Activated naive CD8-positive, alpha-beta T cell (primary cell): ENCODE data around the gene AP3B2.

Source experiments
- H3K27ac Mint-ChIP-seq: one replicate; pipeline ENCODE4 v1.8.0; 2021; ENCODE audit warnings: mixed read lengths
- H3K27me3 Mint-ChIP-seq: one replicate; pipeline ENCODE4 v1.8.0; 2021; ENCODE audit warnings: mixed read lengths
- H3K36me3 Mint-ChIP-seq: one replicate; pipeline ENCODE4 v1.8.0; 2021; ENCODE audit warnings: mixed read lengths
- H3K4me1 Mint-ChIP-seq: one replicate; pipeline ENCODE4 v1.8.0; 2021; ENCODE audit warnings: low read depth, mixed read lengths
- H3K4me3 Mint-ChIP-seq: one replicate; pipeline ENCODE4 v1.8.0; 2021; ENCODE audit warnings: mild to moderate bottlenecking, mixed read lengths
- H3K9me3 Mint-ChIP-seq: one replicate; pipeline ENCODE4 v1.8.0; 2021; ENCODE audit warnings: low read depth, mixed read lengths

The AP3B2 gene, protein sequence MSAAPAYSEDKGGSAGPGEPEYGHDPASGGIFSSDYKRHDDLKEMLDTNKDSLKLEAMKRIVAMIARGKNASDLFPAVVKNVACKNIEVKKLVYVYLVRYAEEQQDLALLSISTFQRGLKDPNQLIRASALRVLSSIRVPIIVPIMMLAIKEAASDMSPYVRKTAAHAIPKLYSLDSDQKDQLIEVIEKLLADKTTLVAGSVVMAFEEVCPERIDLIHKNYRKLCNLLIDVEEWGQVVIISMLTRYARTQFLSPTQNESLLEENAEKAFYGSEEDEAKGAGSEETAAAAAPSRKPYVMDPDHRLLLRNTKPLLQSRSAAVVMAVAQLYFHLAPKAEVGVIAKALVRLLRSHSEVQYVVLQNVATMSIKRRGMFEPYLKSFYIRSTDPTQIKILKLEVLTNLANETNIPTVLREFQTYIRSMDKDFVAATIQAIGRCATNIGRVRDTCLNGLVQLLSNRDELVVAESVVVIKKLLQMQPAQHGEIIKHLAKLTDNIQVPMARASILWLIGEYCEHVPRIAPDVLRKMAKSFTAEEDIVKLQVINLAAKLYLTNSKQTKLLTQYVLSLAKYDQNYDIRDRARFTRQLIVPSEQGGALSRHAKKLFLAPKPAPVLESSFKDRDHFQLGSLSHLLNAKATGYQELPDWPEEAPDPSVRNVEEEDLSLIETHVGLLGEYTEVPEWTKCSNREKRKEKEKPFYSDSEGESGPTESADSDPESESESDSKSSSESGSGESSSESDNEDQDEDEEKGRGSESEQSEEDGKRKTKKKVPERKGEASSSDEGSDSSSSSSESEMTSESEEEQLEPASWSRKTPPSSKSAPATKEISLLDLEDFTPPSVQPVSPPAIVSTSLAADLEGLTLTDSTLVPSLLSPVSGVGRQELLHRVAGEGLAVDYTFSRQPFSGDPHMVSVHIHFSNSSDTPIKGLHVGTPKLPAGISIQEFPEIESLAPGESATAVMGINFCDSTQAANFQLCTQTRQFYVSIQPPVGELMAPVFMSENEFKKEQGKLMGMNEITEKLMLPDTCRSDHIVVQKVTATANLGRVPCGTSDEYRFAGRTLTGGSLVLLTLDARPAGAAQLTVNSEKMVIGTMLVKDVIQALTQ

DNA sequence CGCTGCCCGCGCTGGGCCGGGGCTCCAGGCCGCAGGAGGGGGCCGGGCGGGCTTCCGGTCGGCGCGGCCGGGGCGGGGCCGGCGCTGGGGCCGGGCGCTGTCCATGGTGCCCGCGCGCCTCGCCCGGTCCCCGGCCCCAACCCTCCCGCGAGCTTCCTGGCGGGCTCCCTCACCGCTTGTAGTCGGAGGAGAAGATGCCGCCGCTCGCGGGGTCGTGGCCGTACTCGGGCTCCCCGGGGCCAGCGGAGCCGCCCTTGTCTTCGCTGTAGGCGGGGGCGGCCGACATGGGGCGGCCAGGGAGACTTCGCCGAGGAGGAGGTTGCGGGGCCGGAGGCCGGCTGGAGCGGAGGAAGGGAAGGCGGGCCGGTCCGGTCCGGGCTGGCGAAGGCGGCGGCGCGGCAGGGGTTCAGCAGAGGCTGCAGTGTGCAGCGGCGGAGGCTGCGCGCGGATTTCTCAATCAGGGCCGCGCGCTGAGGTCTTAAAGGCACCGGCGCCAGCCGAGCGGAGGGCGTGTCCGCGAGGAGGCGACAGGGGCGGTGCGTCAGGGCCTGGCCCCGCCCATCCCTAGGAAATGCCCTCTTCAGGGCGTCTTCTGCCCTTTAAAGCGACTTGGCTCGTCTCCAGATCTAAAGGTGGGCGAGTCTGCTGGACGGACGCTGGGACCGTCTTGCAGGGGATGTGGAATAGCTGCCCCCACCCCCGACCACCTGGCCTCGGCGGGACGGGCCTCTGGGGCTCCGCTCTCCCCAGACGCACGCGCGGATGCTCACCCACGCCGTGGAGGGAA lies at the start of gene AP3B2:
Gene AP3B2, minus strand, starts transcription at position 455 of the 787 bp plus-strand sequence. Its CDS starts 169 bp downstream, at position 286.
- H3K9me3 Mint-ChIP-seq: no peaks in the 10 kb centered on the region
- H3K27me3 Mint-ChIP-seq: peaks cover 10% of the 10 kb centered on the region
- peak within 1 kb of the TSS; percentile 77 for H3K4me3 Mint-ChIP-seq
- no peak within 1 kb of the TSS for H3K27ac Mint-ChIP-seq
- no peaks in the 10 kb centered on the region for H3K36me3 Mint-ChIP-seq
- H3K4me1 Mint-ChIP-seq: no peaks in the 10 kb centered on the region

DNA sequence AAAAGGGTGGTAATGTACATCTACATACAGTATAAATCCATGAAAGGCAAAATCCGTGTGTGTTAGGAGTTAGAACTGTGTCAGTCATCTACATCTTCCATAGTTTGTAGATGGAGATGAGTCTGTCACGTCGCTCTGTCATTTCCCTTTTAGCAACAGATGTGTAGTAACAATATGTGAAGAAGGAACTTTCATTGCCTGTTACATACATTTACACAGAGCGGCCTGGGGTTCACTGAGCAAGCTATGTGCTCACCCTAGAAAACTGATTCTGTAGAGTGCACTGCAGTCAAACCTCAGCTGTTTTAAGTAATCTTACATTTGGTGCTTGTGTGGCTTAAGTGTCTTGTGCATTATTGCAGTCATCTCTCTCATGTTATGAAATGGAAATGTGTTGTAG lies 41.6 kb upstream of the AP3B2 start:
- Mint-ChIP-seq H3K36me3 (peaks cover 14% of the 10 kb centered on the region), H3K4me1 (peaks cover 65% of the 10 kb centered on the region), H3K9me3 (no peaks in the 10 kb centered on the region), H3K27ac (peak overlapping the region; percentile 99), H3K4me3 (peak overlapping the region; percentile 99), H3K27me3 (no peaks in the 10 kb centered on the region)

DNA sequence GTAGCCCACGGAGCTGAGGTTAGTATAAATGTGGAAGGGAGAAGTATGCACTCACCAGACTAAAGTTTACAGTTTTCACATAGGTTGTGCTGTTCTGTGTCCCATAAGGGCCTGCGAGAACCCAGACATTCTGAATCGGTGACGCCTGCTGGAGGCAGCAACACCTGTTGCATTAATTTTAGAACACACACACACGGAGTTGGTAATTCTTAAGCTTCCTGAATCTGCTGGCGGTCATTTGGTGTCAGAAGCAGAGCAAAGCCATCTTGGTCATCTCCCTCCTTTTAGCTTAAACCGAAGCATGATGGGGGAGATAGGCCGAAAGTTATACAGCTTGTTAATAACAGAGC lies 41.1 kb upstream of the AP3B2 start:
- H3K4me3 Mint-ChIP-seq: peak overlapping the region; percentile 99
- no peaks in the 10 kb centered on the region for H3K9me3 Mint-ChIP-seq
- peaks cover 9% of the 10 kb centered on the region for H3K36me3 Mint-ChIP-seq
- H3K27ac Mint-ChIP-seq: peak overlapping the region; percentile 99
- no peaks in the 10 kb centered on the region for H3K27me3 Mint-ChIP-seq
- peaks cover 60% of the 10 kb centered on the region for H3K4me1 Mint-ChIP-seq

DNA sequence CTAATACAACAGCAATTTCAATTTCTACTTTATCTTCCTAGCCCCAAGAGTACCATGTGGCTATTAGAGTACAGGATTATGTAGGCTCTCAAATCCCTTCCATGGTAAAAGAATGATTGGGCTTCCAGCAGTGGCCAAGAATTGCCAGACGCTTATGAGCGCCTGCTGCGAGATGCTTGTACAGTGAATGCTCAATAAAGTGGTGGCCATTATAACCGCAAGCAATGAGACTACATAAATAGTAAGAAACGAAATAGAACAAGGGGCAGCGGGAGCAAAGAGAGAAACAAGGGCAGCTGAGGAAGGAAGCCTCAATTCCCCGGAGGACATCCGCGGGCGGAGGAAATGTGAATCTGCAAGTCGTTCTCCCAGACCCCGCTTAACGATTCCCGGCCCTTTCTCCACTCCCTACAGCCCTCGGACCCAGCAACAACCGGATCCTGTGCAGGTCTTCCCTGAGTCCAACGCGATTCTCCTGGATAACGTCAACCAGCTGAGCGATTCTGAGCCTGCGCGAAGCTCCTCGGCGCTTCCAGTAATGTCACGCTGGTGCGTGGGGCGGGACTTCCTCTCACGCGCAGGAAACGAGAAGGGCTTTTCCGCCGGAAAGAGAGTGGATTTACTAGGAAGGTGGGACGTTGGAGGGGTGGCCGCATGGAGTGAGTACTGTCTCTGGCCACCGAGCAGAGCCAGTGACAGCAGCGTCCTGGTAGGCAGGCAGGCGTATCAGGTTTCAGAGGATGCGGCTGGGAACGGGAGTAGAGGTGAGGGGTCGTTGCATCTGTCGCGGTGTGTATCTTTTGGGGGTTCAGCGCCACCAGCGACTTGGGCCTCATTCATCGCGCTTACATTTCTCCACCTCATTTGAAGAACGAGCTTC lies 40.5 kb upstream of the AP3B2 start:
- Mint-ChIP-seq H3K27ac (peak overlapping the region; percentile 99), H3K4me1 (peaks cover 56% of the 10 kb centered on the region), H3K27me3 (no peaks in the 10 kb centered on the region), H3K4me3 (peak overlapping the region; percentile 99), H3K36me3 (peaks cover 8% of the 10 kb centered on the region), H3K9me3 (no peaks in the 10 kb centered on the region)

DNA sequence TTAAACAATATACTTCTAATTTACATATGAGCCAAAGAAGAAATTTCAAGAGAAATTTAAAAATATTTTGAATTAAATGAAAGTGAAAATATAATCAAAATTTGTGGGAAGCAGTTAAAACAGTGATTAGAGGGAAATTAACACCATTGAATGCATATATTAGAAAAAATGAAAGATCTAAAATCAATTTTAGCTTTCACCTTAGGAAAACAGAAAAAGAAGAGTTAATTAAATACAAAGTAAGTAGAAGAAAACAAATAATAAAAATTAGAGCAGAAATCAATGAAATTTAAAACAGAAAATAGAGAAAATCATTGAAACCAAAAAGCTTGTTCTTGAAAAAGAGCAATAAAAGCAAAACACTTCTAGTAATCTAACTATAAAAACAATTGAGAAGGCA lies 38.6 kb upstream of the AP3B2 start:
- Mint-ChIP-seq H3K4me3 (peak overlapping the region; percentile 99), H3K9me3 (no peaks in the 10 kb centered on the region), H3K27ac (no peak overlapping the region), H3K27me3 (no peaks in the 10 kb centered on the region), H3K36me3 (peaks cover 6% of the 10 kb centered on the region), H3K4me1 (peaks cover 41% of the 10 kb centered on the region)

DNA sequence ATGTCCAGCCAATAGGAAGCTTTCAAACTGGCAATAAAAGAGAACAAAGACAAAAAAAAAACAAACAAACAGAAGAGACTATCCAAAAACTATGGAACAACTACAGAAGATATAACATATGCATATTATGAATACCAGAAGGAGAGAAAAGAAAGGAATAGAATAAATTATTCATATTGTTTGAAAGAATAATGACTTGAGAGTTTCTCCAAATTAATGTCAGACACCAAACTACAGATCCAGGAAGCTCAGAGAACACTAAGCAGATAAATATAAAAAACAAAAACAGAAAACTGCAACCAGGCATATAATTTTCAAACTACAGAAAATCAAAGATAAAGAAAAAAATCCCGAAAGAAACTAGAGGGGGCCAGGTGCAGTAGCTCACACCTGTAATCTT lies 34.1 kb upstream of the AP3B2 start:
- H3K4me3 Mint-ChIP-seq: no peak overlapping the region
- no peaks in the 10 kb centered on the region for H3K9me3 Mint-ChIP-seq

DNA sequence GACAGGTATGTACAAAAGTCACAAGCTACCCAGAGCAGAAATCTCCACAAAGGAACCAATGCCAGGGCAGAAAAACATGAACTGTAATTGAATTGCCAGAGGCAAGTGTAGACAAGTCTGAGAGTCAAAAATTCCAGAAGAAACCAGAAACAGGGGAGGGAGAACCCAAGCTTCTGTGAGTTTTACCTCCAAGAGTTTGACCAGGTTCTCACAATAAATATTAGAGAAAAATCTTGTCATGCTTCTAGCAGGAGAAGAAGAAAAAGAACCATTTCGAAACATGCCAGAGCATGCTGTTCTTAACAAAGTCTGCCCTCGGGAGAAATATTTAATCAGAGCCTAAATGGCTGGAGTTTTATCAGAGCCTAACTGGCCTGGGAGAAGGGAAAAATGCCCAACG lies 32.5 kb upstream of the AP3B2 start:
- H3K4me1 Mint-ChIP-seq: peaks cover 2% of the 10 kb centered on the region
- H3K27me3 Mint-ChIP-seq: no peaks in the 10 kb centered on the region
- no peak overlapping the region for H3K27ac Mint-ChIP-seq
- no peak overlapping the region for H3K4me3 Mint-ChIP-seq
- H3K9me3 Mint-ChIP-seq: no peaks in the 10 kb centered on the region
- peaks cover 2% of the 10 kb centered on the region for H3K36me3 Mint-ChIP-seq

More for the DNA sequence above, 34.1 kb upstream of the AP3B2 start:
- H3K27ac Mint-ChIP-seq: no peak overlapping the region
- H3K27me3 Mint-ChIP-seq: no peaks in the 10 kb centered on the region
- H3K36me3 Mint-ChIP-seq: peaks cover 2% of the 10 kb centered on the region
- peaks cover 10% of the 10 kb centered on the region for H3K4me1 Mint-ChIP-seq

DNA sequence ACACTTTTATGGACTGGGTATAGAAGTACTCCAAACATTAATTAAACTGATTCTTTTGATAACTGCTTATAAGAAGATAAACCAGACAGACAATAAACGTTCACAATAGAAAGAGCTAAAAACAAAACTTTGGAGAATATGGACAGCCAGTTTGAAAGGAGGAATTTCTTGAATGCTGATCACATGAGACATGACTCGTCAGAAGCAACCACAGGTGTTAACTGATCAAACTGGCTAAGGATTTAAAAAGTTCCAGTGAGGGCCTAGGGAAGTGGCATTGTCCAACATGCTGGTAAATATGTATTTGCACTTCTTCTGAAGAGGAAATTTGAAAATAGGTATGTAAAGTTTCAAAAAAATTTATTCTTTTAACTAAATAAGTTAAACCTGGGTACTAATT lies 29.4 kb upstream of the AP3B2 start:
- no peaks in the 10 kb centered on the region for H3K9me3 Mint-ChIP-seq
- peaks cover 5% of the 10 kb centered on the region for H3K36me3 Mint-ChIP-seq
- no peaks in the 10 kb centered on the region for H3K27me3 Mint-ChIP-seq

DNA sequence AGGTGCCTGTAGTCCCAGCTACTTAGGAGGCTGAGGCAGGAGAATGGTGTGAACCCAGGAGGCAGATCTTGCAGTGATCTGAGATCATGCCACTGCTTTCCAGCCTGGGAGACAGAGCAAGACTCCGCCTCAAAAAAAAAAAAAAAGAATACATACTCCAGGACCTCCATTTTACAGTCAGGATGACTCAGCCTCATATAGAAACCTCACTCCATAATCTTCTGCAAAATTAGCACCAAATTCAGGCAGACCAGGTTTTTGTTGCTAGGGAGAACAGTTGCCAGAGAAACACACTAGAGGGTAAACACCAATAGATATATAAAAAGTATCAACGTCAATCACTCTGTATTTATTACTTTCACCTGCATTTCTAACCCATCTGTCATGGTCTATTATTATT lies 28.3 kb upstream of the AP3B2 start:
- H3K9me3 Mint-ChIP-seq: no peaks in the 10 kb centered on the region
- H3K27me3 Mint-ChIP-seq: no peaks in the 10 kb centered on the region
- H3K4me3 Mint-ChIP-seq: no peak overlapping the region
- H3K27ac Mint-ChIP-seq: no peak overlapping the region
- peaks cover 2% of the 10 kb centered on the region for H3K4me1 Mint-ChIP-seq
- peaks cover 9% of the 10 kb centered on the region for H3K36me3 Mint-ChIP-seq

More for the DNA sequence above, 29.4 kb upstream of the AP3B2 start:
- no peak overlapping the region for H3K4me3 Mint-ChIP-seq
- H3K4me1 Mint-ChIP-seq: peaks cover 2% of the 10 kb centered on the region
- no peak overlapping the region for H3K27ac Mint-ChIP-seq

DNA sequence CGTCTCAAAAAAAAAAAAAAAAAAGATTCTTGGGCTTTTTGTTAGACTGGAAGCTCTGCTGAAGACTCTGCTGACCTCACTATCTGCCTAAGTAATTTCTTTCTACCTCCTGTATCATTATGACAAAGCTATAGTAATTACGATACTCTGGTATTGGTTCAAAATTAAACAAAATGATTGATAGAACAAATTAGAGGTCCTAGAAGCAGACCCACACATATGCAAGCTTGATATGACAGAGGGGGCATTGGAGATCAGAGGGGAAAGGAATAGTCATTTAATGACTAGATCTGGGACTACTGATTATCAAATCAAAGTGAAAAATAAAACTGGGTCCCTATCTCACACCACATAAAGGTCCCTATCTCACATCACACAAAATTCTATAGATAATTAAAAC lies 21.9 kb upstream of the AP3B2 start:
- H3K27me3 Mint-ChIP-seq: no peaks in the 10 kb centered on the region
- no peak overlapping the region for H3K27ac Mint-ChIP-seq
- H3K9me3 Mint-ChIP-seq: no peaks in the 10 kb centered on the region
- H3K4me1 Mint-ChIP-seq: no peaks in the 10 kb centered on the region
- peaks cover 22% of the 10 kb centered on the region for H3K36me3 Mint-ChIP-seq
- no peak overlapping the region for H3K4me3 Mint-ChIP-seq

DNA sequence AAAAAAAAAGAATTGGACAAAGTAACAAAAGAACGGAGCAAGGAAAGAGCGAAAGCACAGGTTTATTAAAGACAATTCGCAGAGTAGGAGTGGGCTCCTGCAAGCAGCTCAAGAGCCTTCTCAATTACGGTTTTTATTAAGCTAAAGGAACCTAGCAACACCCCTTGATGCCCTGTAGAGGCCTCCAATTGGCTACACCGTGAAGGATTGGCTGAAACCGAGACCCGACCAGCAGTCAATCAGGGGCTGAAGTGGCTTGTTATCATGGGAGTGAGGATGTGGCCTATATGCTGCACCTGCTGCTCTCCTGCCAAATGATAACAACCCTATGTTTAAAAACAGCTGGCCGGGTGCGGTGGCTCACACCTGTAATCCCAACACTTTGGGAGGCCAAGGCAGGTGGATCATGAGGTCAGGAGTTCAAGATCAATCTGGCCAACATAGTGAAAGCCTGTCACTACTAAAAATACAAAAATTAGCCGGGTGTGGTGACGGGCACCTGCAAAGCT lies 20.4 kb upstream of the AP3B2 start:
- Mint-ChIP-seq H3K27me3 (no peaks in the 10 kb centered on the region), H3K4me1 (no peaks in the 10 kb centered on the region), H3K9me3 (no peaks in the 10 kb centered on the region), H3K36me3 (peaks cover 22% of the 10 kb centered on the region), H3K27ac (no peak overlapping the region), H3K4me3 (no peak overlapping the region)

DNA sequence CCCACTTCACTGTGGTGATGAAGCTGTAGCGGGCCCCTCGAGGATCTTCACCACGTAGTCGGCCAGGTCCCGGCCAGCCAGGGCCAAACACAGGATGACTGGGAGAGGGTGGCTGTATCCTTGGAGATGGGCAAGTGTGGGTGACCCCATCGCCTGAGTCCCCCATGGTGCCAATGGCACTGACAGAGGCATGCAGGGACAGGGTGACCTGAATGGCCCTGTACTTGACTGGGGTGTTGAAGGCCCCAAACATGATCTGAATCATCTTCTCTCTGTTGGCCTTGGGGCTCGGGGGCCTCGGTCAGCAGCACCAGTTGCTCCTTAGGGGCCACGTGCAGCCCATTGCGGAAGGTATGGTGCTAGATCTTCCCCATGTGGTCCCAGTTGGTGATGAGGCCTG lies 17.1 kb upstream of the AP3B2 start:
- H3K36me3 Mint-ChIP-seq: peaks cover 11% of the 10 kb centered on the region
- H3K27me3 Mint-ChIP-seq: peaks cover 2% of the 10 kb centered on the region
- no peak overlapping the region for H3K4me3 Mint-ChIP-seq
- no peak overlapping the region for H3K27ac Mint-ChIP-seq
- no peaks in the 10 kb centered on the region for H3K4me1 Mint-ChIP-seq
- no peaks in the 10 kb centered on the region for H3K9me3 Mint-ChIP-seq

DNA sequence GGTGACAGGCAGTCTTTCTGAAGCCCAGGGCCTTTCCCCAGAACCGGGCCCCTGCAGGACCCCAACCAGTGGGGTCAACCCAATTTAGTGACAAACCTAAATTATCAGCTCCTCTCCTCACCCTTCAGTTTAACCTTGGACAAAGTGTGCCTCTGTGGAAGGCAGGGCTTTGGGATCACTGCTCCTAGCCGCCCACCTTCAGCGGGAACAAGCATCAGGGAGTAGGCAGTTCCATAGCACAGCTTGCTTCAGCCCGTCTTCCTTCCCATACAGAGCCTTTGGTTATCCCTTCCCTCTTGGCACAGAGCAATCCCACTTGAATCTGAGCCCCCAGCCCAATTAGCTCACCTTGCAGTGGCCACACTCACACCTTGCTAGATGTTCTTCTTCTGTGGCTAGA lies 5.3 kb upstream of the AP3B2 start:
- H3K27ac Mint-ChIP-seq: no peak overlapping the region
- H3K27me3 Mint-ChIP-seq: peaks cover 11% of the 10 kb centered on the region

More for the DNA sequence above, 5.3 kb upstream of the AP3B2 start:
- Mint-ChIP-seq H3K4me1 (no peaks in the 10 kb centered on the region), H3K4me3 (no peak overlapping the region), H3K36me3 (peaks cover 4% of the 10 kb centered on the region), H3K9me3 (no peaks in the 10 kb centered on the region)
